Vagina (tissue), 2 donors: Measurements from ENCODE around the gene SPTLC3. TPM values are rescaled to one million over a fixed set of nuclear protein-coding genes. Genes with fewer than 3 reads are reported as not detected.

Source experiments
- DNase-seq, 2 donors: peaks; one replicate each; pipeline ENCODE4 v3.0.0-alpha.2; 2017; ENCODE audit errors: extremely low spot score in 2 of 2
- H3K27ac ChIP-seq: fragments of 200-600 bp; sonication (generic); one replicate; pipeline ENCODE4 v1.5.1; 2019
- H3K27me3 ChIP-seq: fragments of 200-600 bp; sonication (generic); one replicate; pipeline ENCODE4 v1.5.1; 2019
- H3K36me3 ChIP-seq, 2 donors: fragments of 200-600 bp; sonication (generic); one replicate each; pipeline ENCODE4 v1.5.1; 2017 to 2019
- H3K4me1 ChIP-seq: fragments of 200-600 bp; sonication (generic); one replicate; pipeline ENCODE4 v1.5.1; 2019
- H3K4me3 ChIP-seq, 2 donors: fragments of 200-600 bp; sonication (generic); 1 replicate in 1 of 2; 2 replicates in 1 of 2; pipeline ENCODE4 v1.5.1; 2016 to 2019
- H3K9me3 ChIP-seq: fragments of 200-600 bp; sonication (generic); one replicate; pipeline ENCODE4 v1.5.1; 2019
- CTCF ChIP-seq, 3 experiments: fragments of 450-650 bp in 2 of 3; fragments of 200-600 bp in 1 of 3; sonication (generic) in 1 of 3; IDR thresholded peaks; one replicate each; pipeline ENCODE4 v1.5.1; 2017 to 2019; ENCODE audit warnings: antibody characterized with exemption in 3 of 3, mild to moderate bottlenecking in 2 of 3, moderate library complexity in 2 of 3
- POLR2A ChIP-seq, 2 donors: fragments of 450-650 bp; IDR thresholded peaks; one replicate each; pipeline ENCODE4 v1.6.1; 2017; ENCODE audit warnings: antibody characterized with exemption in 2 of 2, mild to moderate bottlenecking in 2 of 2, moderate library complexity in 2 of 2
- POLR2AphosphoS5 ChIP-seq, 2 donors: sonication (generic); formaldehyde crosslinking; IDR thresholded peaks; one replicate each; pipeline ENCODE4 v1.9.0; 2017; ENCODE audit warnings: antibody characterized with exemption in 2 of 2, mild to moderate bottlenecking in 2 of 2, low read depth in 1 of 2; ENCODE audit not compliant: insufficient read depth in 1 of 2
- intact Hi-C: fragments of 100-400 bp; cut with DNase I; formaldehyde crosslinking; loops from one replicate; pipeline ENCODE4 v1.15.1; 2023
- total RNA-seq: library from RNA; depleted of rRNA; stranded (reverse); fragments of >200 nt; gene quantifications from one replicate; pipeline ENCODE4 v1.2.3, GENCODE V29; 2016

SPTLC3 gene
- total RNA-seq, 1 donor from 2014 or later = 5.9 TPM

DNA sequence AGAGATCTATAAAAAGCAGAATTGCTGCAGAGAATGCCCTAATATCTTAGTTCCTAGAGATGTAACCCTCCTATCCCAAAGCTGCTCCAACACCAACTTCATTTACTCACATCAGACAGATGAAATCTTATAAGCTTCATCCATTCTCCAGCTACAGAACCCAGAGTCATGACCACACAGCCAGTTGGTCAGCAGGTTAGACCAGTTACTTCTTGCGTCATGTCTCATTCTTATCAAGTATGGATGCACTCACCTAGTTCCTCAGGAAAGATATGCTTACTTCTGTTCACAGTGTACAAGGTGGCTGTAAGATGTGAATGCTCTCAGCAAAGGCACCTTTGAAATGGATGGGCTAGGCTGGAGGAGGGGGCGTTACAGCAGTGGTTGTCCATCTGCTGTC lies 164.4 kb downstream of the SPTLC3 start:
- no peaks in the 10 kb centered on the region for H3K36me3 ChIP-seq
- no peak for TF ChIP-seq POLR2A (IDR thresholded peaks at IDR 0.05)
- TF ChIP-seq POLR2AphosphoS5 (IDR thresholded peaks at IDR 0.05; ENCODE audit: insufficient read depth in 1 of 2, low read depth in 1 of 2) = no peak
- no peak for TF ChIP-seq CTCF (IDR thresholded peaks at IDR 0.05)
- H3K4me3 ChIP-seq = no peak overlapping the region
- H3K4me1 ChIP-seq = no peaks in the 10 kb centered on the region
- H3K27ac ChIP-seq = no peak overlapping the region
- no peak for DNase-seq
- no peaks in the 10 kb centered on the region for H3K27me3 ChIP-seq
- H3K9me3 ChIP-seq = no peaks in the 10 kb centered on the region
- intact Hi-C loops = no loop called here

- no peak overlapping the region for H3K27ac ChIP-seq
- no peak for TF ChIP-seq POLR2AphosphoS5 (IDR thresholded peaks at IDR 0.05; ENCODE audit: insufficient read depth in 1 of 2, low read depth in 1 of 2)
- no peaks in the 10 kb centered on the region for H3K27me3 ChIP-seq
- no peaks in the 10 kb centered on the region for H3K9me3 ChIP-seq
- intact Hi-C loops = no loop called here
- H3K4me1 ChIP-seq = no peaks in the 10 kb centered on the region
- H3K4me3 ChIP-seq = no peak overlapping the region
- no peaks in the 10 kb centered on the region for H3K36me3 ChIP-seq
- DNase-seq = no peak
These were observed 165.6 kb downstream of the SPTLC3 start for GRCh38 chr20:13174402-13174801.

- TF ChIP-seq POLR2A (IDR thresholded peaks at IDR 0.05) (no peak), POLR2AphosphoS5 (IDR thresholded peaks at IDR 0.05; ENCODE audit: insufficient read depth in 1 of 2, low read depth in 1 of 2) (no peak), CTCF (IDR thresholded peaks at IDR 0.05) (no peak)
- Histone ChIP-seq H3K4me1 (no peaks in the 10 kb centered on the region), H3K27me3 (no peaks in the 10 kb centered on the region), H3K4me3 (no peak overlapping the region), H3K36me3 (no peaks in the 10 kb centered on the region), H3K27ac (no peak overlapping the region), H3K9me3 (no peaks in the 10 kb centered on the region)
- no peak for DNase-seq
- intact Hi-C loops = no loop called here
These were observed 172.5 kb downstream of the SPTLC3 start for GRCh38 chr20:13180986-13181889.

GRCh38 chr20:13183005-13183404 lies 174.2 kb downstream of the SPTLC3 start:
- TF ChIP-seq POLR2AphosphoS5 (IDR thresholded peaks at IDR 0.05; ENCODE audit: insufficient read depth in 1 of 2, low read depth in 1 of 2) = no peak
- TF ChIP-seq POLR2A (IDR thresholded peaks at IDR 0.05) = no peak
- TF ChIP-seq CTCF (IDR thresholded peaks at IDR 0.05) = no peak
- H3K27ac ChIP-seq = no peak overlapping the region
- no peak for DNase-seq
- H3K4me3 ChIP-seq = no peak overlapping the region
- H3K36me3 ChIP-seq = no peaks in the 10 kb centered on the region
- no peaks in the 10 kb centered on the region for H3K9me3 ChIP-seq
- intact Hi-C loops = no loop called here
- H3K4me1 ChIP-seq = no peaks in the 10 kb centered on the region
- H3K27me3 ChIP-seq = no peaks in the 10 kb centered on the region

GRCh38 chr20:13186043-13186774 lies 177.4 kb downstream of the SPTLC3 start:
- Histone ChIP-seq H3K4me3 (no peak overlapping the region), H3K9me3 (no peaks in the 10 kb centered on the region), H3K4me1 (no peaks in the 10 kb centered on the region), H3K27ac (no peak overlapping the region), H3K36me3 (no peaks in the 10 kb centered on the region), H3K27me3 (no peaks in the 10 kb centered on the region)
- TF ChIP-seq POLR2AphosphoS5 (IDR thresholded peaks at IDR 0.05; ENCODE audit: insufficient read depth in 1 of 2, low read depth in 1 of 2) (no peak), CTCF (IDR thresholded peaks at IDR 0.05) (no peak), POLR2A (IDR thresholded peaks at IDR 0.05) (no peak)
- no peak for DNase-seq
- intact Hi-C loops = no loop called here
